PC-3 (cell line): ENCODE results near the gene SRD5A2. TPM values are rescaled to one million over a fixed set of nuclear protein-coding genes. Genes with fewer than 3 reads are reported as not detected.

Experiments
- ATAC-seq: fragments of 200-7000 bp; cut with Tn5 transposase; 2 replicates; pipeline ENCODE4 v1.9.1; 2020; ENCODE audit warnings: mild to moderate bottlenecking, moderate library complexity
- BruUV-seq: library from RNA; stranded (reverse); fragments of 400-500 nt; replicated peaks from 2 replicates; lab custom pipeline; 2021; lab: Mats Ljungman, UMichigan
- CTCF ChIA-PET: fragments of 300-600 bp; sonication (Branson Sonifier 250); formaldehyde crosslinking; loops from one replicate; lab custom pipeline; 2022; ENCODE audit warnings: antibody characterized with exemption; lab: Charles Lee
- POLR2A ChIA-PET: fragments of 300-600 bp; sonication (Branson Sonifier 250); formaldehyde crosslinking; loops from one replicate; lab custom pipeline; 2022; ENCODE audit warnings: antibody characterized with exemption; ENCODE audit not compliant: unreplicated experiment; lab: Charles Lee
- DNase-seq: peaks from one replicate; pipeline ENCODE4 v3.0.0-alpha.2; 2015
- H2AFZ ChIP-seq: fragments of 300-600 bp; sonication (generic); 2 replicates; pipeline ENCODE4 v1.6.0; 2016; ENCODE audit warnings: antibody characterized with exemption, low read length
- H3F3A ChIP-seq: fragments of 300-600 bp; sonication (generic); one replicate; pipeline ENCODE4 v1.6.0; 2017; ENCODE audit warnings: antibody characterized with exemption, low read length, control low read depth, mild to moderate bottlenecking; ENCODE audit not compliant: unreplicated experiment
- H3K27ac ChIP-seq: fragments of 300-600 bp; sonication (generic); 2 replicates; pipeline ENCODE4 v1.5.1; 2016; ENCODE audit warnings: mild to moderate bottlenecking, low read length
- H3K27me3 ChIP-seq: fragments of 300-600 bp; sonication (generic); 2 replicates; pipeline ENCODE4 v1.6.1; 2016; ENCODE audit warnings: low read length, mixed read lengths
- H3K36me3 ChIP-seq: fragments of 300-600 bp; sonication (generic); 2 replicates; pipeline ENCODE4 v1.6.1; 2016; ENCODE audit warnings: low read depth, mixed run types, low read length, mixed read lengths
- H3K4me1 ChIP-seq: fragments of 300-600 bp; sonication (generic); 2 replicates; pipeline ENCODE4 v1.5.1; 2016; ENCODE audit warnings: low read length; ENCODE audit not compliant: insufficient read depth
- H3K4me2 ChIP-seq: fragments of 300-600 bp; sonication (generic); 2 replicates; pipeline ENCODE4 v1.6.0; 2016; ENCODE audit warnings: low read length
- H3K4me3 ChIP-seq: fragments of 300-600 bp; sonication (generic); 2 replicates; pipeline ENCODE4 v1.5.1; 2016; ENCODE audit warnings: mild to moderate bottlenecking, low read length, mixed read lengths
- H3K79me2 ChIP-seq: fragments of 300-600 bp; sonication (generic); 2 replicates; pipeline ENCODE4 v1.6.1; 2017; ENCODE audit warnings: low read length, mixed read lengths
- H3K9ac ChIP-seq: fragments of 300-600 bp; sonication (generic); 2 replicates; pipeline ENCODE4 v1.6.0; 2016; ENCODE audit warnings: mild to moderate bottlenecking, low read length
- H3K9me2 ChIP-seq: fragments of 300-600 bp; sonication (generic); replicated peaks from 2 replicates; pipeline ENCODE4 v1.6.1; 2016; ENCODE audit warnings: mixed run types, low read length, mixed read lengths
- H3K9me3 ChIP-seq: fragments of 300-600 bp; sonication (generic); 2 replicates; pipeline ENCODE4 v1.6.1; 2016; ENCODE audit warnings: low read length, mixed read lengths
- H4K20me1 ChIP-seq: fragments of 300-600 bp; sonication (generic); 2 replicates; pipeline ENCODE4 v1.6.1; 2016; ENCODE audit warnings: low read length, mixed read lengths
- CTCF ChIP-seq: fragments of 300-600 bp; sonication (generic); conservative IDR thresholded peaks from 2 replicates; pipeline ENCODE4 v1.5.1; 2017; ENCODE audit warnings: antibody characterized with exemption, low read depth, mild to moderate bottlenecking, low read length
- EZH2 ChIP-seq: fragments of 300-600 bp; sonication (generic); IDR thresholded peaks from one replicate; pipeline ENCODE4 v1.6.1; 2017; ENCODE audit warnings: antibody characterized with exemption, mild to moderate bottlenecking, low read length; ENCODE audit not compliant: unreplicated experiment
- EZH2phosphoT487 ChIP-seq: fragments of 300-600 bp; sonication (generic); IDR thresholded peaks from 2 replicates; pipeline ENCODE4 v1.6.1; 2018; ENCODE audit warnings: mild to moderate bottlenecking, antibody characterized with exemption, low read length, borderline replicate concordance
- intact Hi-C: fragments of 100-400 bp; cut with micrococcal nuclease; formaldehyde crosslinking; loops from 2 replicates; pipeline ENCODE4 v1.9.0; 2023
- total RNA-seq: library from RNA; depleted of rRNA; stranded (reverse); fragments of >200 nt; gene quantifications from 2 replicates; pipeline ENCODE4 v1.2.3, GENCODE V29; 2014

The SRD5A2 gene
- total RNA-seq, 1 experiment from 2014 or later, result 0.07 TPM

GRCh38 chr2:31555967-31556706 lies 24.6 kb downstream of the SRD5A2 start:
- Histone ChIP-seq H3F3A (no peaks in the 10 kb centered on the region), H4K20me1 (no peaks in the 10 kb centered on the region), H3K4me1 (peaks cover 16% of the 10 kb centered on the region), H3K27me3 (no peaks in the 10 kb centered on the region), H3K79me2 (no peaks in the 10 kb centered on the region), H3K4me3 (no peak overlapping the region), H2AFZ (no peak overlapping the region), H3K27ac (no peak overlapping the region), H3K4me2 (no peak overlapping the region), H3K9me3 (no peaks in the 10 kb centered on the region), H3K9ac (no peak overlapping the region), H3K36me3 (no peaks in the 10 kb centered on the region), H3K9me2 (no peaks in the 10 kb centered on the region)
- ATAC-seq (no peak), DNase-seq (no peak)
- no TSS peak for BruUV-seq
- intact Hi-C loops, result no loop called here
- no peak for TF ChIP-seq CTCF
- TF ChIP-seq EZH2phosphoT487, result no peak
- TF ChIP-seq EZH2, result no peak
- POLR2A ChIA-PET, result no interaction called here
- CTCF ChIA-PET, result no interaction called here

- H3K9me3 ChIP-seq, result no peaks in the 10 kb centered on the region
- no peak overlapping the region for H3K9ac ChIP-seq
- no peaks in the 10 kb centered on the region for H3K79me2 ChIP-seq
- no peaks in the 10 kb centered on the region for H3K36me3 ChIP-seq
- H3K27ac ChIP-seq, result no peak overlapping the region
- DNase-seq (no peak), ATAC-seq (no peak)
- ChIA-PET POLR2A (no interaction called here), CTCF (no interaction called here)
- no peaks in the 10 kb centered on the region for H4K20me1 ChIP-seq
- no TSS peak for BruUV-seq
- no peaks in the 10 kb centered on the region for H3F3A ChIP-seq
- H3K9me2 ChIP-seq, result no peaks in the 10 kb centered on the region
- H2AFZ ChIP-seq, result no peak overlapping the region
- H3K4me1 ChIP-seq, result peaks cover 9% of the 10 kb centered on the region
- H3K4me2 ChIP-seq, result no peak overlapping the region
- intact Hi-C loops, result no loop called here
- TF ChIP-seq EZH2phosphoT487, result no peak
- TF ChIP-seq CTCF, result no peak
- H3K4me3 ChIP-seq, result no peak overlapping the region
- no peaks in the 10 kb centered on the region for H3K27me3 ChIP-seq
These were observed 27.4 kb downstream of the SRD5A2 start for GRCh38 chr2:31553362-31553761.

GRCh38 chr2:31547485-31547884 lies 33.3 kb downstream of the SRD5A2 start:
- Histone ChIP-seq H3K9me3 (0 out of 2 replicates have a peak, but pooled peaks cover 4% of the 10 kb centered on the region), H3K27ac (no peak overlapping the region), H4K20me1 (no peaks in the 10 kb centered on the region), H3K4me1 (no peaks in the 10 kb centered on the region), H3K4me3 (no peak overlapping the region), H3K36me3 (no peaks in the 10 kb centered on the region), H3K9ac (no peak overlapping the region), H3F3A (no peaks in the 10 kb centered on the region), H3K9me2 (no peaks in the 10 kb centered on the region), H3K4me2 (no peak overlapping the region), H3K27me3 (no peaks in the 10 kb centered on the region), H3K79me2 (no peaks in the 10 kb centered on the region), H2AFZ (no peak overlapping the region)
- CTCF ChIA-PET, result no interaction called here
- DNase-seq (no peak), ATAC-seq (no peak)
- no peak for TF ChIP-seq CTCF
- no TSS peak for BruUV-seq
- intact Hi-C loops, result no loop called here
- POLR2A ChIA-PET, result no interaction called here
